Measurements from ENCODE around the gene DHX29.

- no peak for TF ChIP-seq BCL11A (tag by site-specific recombination; IDR thresholded peaks at IDR 0.05; ENCODE audit: low read depth)
- TF ChIP-seq CTCF (tag by site-specific recombination; IDR thresholded peaks at IDR 0.05) = no peak
- no peak for TF ChIP-seq ZNF24 (tag by site-specific recombination; IDR thresholded peaks at IDR 0.05)
- TF ChIP-seq ZNF792 (tag by site-specific recombination; IDR thresholded peaks at IDR 0.05) = no peak
- no peak for TF ChIP-seq ZNF280C (tag by site-specific recombination; IDR thresholded peaks at IDR 0.05)
- TF ChIP-seq ZSCAN18 (tag by site-specific recombination; IDR thresholded peaks at IDR 0.05) = no peak
- no peak for TF ChIP-seq SP2 (tag by site-specific recombination; IDR thresholded peaks at IDR 0.05)
- no peak for TF ChIP-seq ZNF174 (tag by site-specific recombination; IDR thresholded peaks at IDR 0.05)
- no peak for TF ChIP-seq INSM2 (tag by site-specific recombination; IDR thresholded peaks at IDR 0.05)
- TF ChIP-seq ZNF777 (tag by site-specific recombination; IDR thresholded peaks at IDR 0.05; ENCODE audit: borderline replicate concordance) = no peak
These were observed 12.0 kb upstream of the DHX29 start for GRCh38 chr5:55319491-55319890.

All from HEK293 (cell line).